ENCODE measurements around the gene ZNF536.
"Not testable (repeated sequence)": the region's sequence is repeated elsewhere in the genome, so short reads cannot be mapped to it uniquely, and the experiment has no call there.

ZNF536 gene

GRCh38 chr19:30486250-30486649 is 114.1 kb downstream of the ZNF536 start:
- not testable (repeated sequence) for DNase-seq (ENCODE audit: low read depth)

GRCh38 chr19:30487178-30487577 is 115.0 kb downstream of the ZNF536 start:
- no peak for DNase-seq (ENCODE audit: low read depth)

DNA sequence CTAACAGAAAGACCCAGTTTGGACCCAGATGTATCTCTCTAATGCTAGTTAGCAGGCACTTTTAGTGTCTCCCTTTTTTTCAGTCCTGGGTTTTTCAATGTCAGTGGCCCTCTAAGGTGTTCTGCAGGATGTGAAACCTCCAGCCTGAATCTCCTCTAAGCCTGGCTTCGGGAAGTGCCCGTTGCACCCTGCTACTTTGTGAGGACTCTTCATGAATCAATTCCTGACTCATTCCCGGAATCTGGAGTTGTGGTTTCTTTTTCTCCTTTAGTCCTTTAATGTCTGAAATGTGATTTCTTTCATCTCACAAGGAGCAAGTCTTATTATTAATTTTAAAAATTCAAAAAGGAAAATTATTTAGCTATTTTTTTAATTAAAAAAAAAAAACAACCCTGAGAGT is 116.0 kb downstream of the ZNF536 start:
- DNase-seq (ENCODE audit: low read depth) = no peak

DNA sequence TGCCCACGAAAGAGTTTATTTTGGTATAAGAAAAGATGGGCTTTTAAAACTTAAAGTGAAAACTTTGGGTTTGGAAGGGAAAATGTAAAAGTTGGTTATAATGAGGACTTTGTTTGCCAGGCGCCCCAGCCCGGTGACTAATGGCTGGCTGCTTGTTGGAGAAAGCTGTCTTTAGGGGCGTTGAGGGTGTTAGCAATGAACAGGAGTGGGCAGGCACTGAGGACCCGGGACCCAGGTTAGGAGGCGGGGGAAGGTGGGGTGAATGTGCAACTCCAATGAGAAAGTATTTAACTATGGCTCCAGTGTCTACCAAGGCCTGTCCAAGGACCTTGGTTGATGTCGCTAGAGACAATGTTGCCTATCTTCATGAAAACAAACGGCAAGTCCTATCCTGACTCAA is 118.6 kb downstream of the ZNF536 start:
- no peak for DNase-seq (ENCODE audit: low read depth)

DNA sequence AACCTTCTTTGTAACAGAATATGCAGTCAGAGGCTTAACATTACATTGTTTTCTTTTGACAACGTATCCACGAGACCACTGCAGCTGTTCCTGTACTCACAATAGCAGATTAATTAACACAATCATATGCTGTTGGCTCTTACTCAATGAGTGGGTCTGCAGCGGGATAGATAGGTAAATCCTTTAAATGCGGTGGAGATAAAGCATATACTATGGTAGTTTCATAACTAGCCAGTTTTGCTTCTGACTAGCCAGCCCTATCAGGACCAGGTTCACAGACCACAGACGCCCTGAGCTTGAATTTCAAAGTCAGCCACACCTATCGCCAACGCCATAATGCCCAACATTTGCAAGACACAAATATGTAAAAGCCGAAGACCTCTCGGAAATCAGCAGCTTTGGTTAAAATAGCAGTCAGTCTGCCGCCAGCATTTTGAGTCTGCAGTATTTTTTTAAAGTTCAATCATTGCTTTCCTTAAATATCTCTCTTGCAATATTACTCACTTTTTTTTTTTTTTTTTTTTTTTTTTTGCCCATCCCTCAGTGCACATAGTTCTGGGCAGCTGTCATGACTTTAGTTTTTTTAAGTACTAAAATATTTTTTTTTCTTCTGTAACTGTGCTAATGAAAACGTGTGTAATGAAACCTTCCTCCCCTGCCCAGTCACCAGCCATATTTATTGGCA is 120.5 kb downstream of the ZNF536 start:
- no peak for DNase-seq (ENCODE audit: low read depth)

GRCh38 chr19:30497034-30497433 is 124.8 kb downstream of the ZNF536 start:
- no peak for DNase-seq (ENCODE audit: low read depth)

GRCh38 chr19:30498085-30498484 is 125.9 kb downstream of the ZNF536 start:
- DNase-seq (ENCODE audit: low read depth) = not testable (repeated sequence)

GRCh38 chr19:30498707-30499106 is 126.5 kb downstream of the ZNF536 start:
- no peak for DNase-seq (ENCODE audit: low read depth)

- DNase-seq (ENCODE audit: low read depth) = no peak
Observed at GRCh38 chr19:30504272-30504671, 132.1 kb downstream of the ZNF536 start.

- DNase-seq (ENCODE audit: low read depth) = no peak
Observed at GRCh38 chr19:30512176-30513081, 140.2 kb downstream of the ZNF536 start.

DNA sequence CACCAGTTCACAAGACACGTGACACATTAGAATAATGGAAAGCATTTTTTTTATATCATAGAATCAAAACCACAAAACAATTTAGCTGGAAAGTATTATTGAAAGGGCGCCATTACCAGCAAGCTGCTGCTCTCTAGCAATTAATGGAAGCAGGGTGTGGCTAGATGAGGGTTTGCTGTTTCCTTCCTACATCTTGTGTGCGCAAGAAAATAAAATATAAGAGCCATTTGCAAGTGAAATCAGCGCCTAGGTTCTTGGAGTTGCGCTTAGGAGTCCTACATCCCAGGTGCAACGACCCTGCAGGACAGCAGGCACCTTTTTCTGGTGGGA is 140.9 kb downstream of the ZNF536 start:
- DNase-seq (ENCODE audit: low read depth) = no peak

DNA sequence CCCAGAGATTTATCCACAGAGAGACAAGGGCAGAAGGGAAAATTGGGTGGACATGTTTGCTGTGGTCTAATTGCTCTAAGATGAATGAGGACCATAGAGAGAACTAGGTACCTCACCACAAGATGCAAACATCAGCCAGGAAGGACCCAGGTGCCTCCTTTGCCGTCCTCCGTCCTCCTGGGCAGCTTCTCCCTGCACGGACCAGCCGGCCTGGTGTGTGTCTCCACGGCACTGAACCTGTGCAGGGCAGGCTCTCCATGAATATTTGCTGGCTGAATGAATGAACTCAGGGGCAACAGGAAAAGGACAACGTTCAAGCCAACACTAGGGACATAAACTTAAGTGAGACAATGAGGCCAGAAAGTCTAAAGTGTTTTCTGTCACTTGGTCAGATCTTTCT is 143.9 kb downstream of the ZNF536 start:
- no peak for DNase-seq (ENCODE audit: low read depth)

DNA sequence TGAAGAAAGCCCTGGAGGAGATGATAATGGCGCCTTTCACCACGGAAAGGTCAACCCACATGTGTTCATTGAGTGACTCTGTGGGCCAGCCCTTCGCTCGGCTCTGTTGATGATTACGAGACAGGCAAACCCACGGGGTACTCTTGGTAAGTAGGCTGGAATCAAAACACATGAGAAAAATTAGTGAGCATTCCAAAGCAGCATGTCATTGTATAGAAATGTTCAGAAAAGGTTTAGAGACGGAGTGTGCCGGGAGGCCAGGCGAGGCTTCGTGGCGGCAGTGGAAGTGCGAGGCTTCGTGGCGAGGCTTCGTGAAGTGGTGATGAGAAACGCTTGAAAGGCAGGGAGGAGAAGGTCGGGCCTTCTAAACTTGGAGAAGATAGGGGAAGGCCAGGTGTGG is 144.3 kb downstream of the ZNF536 start:
- DNase-seq (ENCODE audit: low read depth) = no peak

GRCh38 chr19:30518965-30519606 is 146.9 kb downstream of the ZNF536 start:
- no peak for DNase-seq (ENCODE audit: low read depth)

- no peak for DNase-seq (ENCODE audit: low read depth)
Observed at GRCh38 chr19:30519607-30520205, 147.5 kb downstream of the ZNF536 start.

DNA sequence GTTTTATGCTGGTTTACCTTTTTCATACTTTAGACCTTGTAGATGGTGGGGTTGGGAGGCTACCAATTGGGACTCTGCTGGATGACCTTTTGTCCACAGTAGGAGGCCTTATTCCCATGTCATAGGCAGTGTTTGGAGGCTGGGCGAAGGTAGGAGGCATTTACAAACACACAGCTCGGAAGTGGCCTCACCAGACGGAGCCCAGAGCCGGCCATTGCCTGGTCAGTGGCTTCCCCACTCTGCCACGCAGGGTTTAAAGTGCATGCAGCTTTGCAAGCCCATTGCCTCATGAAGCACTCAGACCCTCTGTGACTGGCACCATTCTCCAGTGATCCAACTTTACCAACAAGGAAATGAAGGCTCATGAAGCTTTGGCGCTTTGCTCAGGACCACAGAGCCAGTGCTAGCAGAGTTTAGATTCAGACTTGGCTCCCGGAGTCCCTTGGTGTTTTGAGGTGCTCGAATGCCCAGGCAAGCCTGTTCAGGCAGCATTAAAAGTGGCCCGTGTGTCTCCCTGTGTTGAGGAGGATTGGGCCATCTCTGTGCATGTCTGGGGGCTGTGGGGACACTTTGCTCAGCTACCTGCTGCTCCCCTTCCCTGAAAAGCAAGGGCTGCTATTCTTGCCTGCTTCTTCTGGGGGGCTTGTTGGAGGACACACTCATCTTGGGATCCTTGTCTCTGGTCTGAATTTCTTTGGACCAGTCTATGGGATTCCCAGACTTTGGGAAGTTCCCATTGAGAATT is 148.7 kb downstream of the ZNF536 start:
- DNase-seq (ENCODE audit: low read depth) = no peak

- no peak for DNase-seq (ENCODE audit: low read depth)
Observed at GRCh38 chr19:30521937-30522336, 149.8 kb downstream of the ZNF536 start.

DNA sequence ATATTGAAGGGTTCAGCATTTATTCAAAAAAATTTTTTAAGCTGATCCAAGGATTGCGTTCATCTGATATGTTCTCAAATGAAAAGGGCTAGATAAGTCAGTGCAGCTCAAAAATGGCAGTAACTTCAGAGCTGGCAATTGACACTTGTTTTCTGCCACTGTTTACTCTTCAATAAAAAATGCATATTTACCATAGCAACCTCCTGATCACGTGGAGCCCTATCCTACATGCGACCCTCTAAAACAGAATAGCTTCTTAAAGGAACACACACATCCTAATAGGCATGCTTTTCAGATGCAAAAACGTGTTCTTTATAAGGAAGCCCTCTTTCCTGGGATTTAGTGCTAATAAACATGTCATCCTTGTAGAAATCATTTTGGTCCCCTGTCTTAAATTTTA is 150.2 kb downstream of the ZNF536 start:
- DNase-seq (ENCODE audit: low read depth) = no peak

- no peak for DNase-seq (ENCODE audit: low read depth)
Observed at GRCh38 chr19:30523791-30524190, 151.6 kb downstream of the ZNF536 start.

- no peak for DNase-seq (ENCODE audit: low read depth)
Observed at GRCh38 chr19:30525383-30525782, 153.2 kb downstream of the ZNF536 start.

DNA sequence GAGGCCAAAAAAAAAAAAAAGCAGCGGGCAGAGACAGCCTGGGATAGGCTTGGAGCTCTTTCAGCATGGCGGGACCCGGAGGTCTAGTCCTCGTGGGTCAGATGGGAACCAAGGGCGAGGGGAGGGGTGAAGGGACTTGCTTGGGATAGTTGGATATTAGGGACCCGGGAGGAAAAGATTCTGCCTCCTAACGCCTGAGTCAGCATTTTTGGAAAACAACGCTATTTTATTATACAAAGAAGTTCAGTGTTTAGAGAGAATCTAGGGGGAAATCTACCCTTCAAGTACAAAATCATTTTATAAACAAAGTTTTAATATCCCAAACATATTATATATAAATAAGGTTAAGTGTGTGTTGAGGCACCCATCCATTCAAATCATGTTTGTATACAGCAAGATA is 156.7 kb downstream of the ZNF536 start:
- DNase-seq (ENCODE audit: low read depth) = no peak

- DNase-seq (ENCODE audit: low read depth) = no peak
Observed at GRCh38 chr19:30529876-30530275, 157.7 kb downstream of the ZNF536 start.

Data from HS-5 (cell line).